Amniotic epithelial cell (primary cell): ENCODE results near the gene LYSET.
"Not testable (repeated sequence)": the region's sequence is repeated elsewhere in the genome, so short reads cannot be mapped to it uniquely, and the experiment has no call there.

Experiments used
- DNase-seq: peaks from one replicate; pipeline ENCODE4 v3.0.0-alpha.2; 2010; ENCODE audit warnings: low read depth

Gene LYSET

GRCh38 chr14:93223565-93223964, 38.4 kb downstream of the LYSET start:
- no peak for DNase-seq

GRCh38 chr14:93228550-93228949, 43.4 kb downstream of the LYSET start:
- no peak for DNase-seq

- DNase-seq, result no peak
These were observed 45.4 kb downstream of the LYSET start for GRCh38 chr14:93230539-93230938.

GRCh38 chr14:93231129-93231979, 46.2 kb downstream of the LYSET start:
- peak; percentile 44 for DNase-seq

- DNase-seq, result no peak
These were observed 47.0 kb downstream of the LYSET start for GRCh38 chr14:93232159-93232558.

- not testable (repeated sequence) for DNase-seq
These were observed 48.0 kb downstream of the LYSET start for GRCh38 chr14:93233078-93233477.

GRCh38 chr14:93234798-93235197, 49.7 kb downstream of the LYSET start:
- DNase-seq, result peak; percentile 77
